Measurements from ENCODE around the gene WNK1.
A peak's percentile ranks its signal among the peaks of the same experiment; 100 is the strongest.
"Not testable (repeated sequence)": the region's sequence is repeated elsewhere in the genome, so short reads cannot be mapped to it uniquely, and the experiment has no call there.

Gene WNK1

DNA sequence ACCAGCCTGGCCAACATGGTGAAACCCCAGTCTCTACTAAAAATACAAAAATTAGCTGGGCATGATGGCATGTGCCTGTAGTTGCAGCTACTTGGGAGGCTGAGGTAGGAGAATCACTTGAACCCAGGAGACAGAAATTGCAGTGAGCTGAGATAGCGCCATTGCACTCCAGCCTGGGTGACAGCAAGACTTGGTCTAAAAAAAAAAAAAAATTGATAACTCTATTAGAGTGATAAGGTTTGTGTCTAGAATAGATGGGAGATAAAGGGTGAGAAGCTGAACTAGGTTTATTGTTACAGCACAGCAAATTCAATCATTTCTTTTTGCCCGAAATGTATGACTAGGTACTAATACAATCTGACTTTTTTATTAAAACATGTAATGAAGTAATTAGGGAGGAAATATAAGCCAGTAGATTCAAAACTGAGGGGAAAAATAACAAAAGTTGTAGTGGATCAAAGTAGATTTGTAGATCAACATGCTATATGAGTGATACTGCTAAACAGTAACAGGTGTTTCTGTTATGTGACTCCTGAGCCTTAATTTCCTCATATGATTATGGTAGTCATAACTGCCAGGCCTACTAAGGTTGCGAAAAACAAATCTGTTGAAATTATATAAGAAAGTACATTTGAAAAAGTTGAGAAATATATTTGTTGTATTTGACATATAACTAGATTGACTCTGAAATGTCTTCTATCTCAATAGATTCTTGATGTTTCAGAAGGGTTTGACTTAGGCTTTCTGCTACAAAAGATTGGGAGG, 83.6 kb downstream of the WNK1 start:
- Mint-ChIP-seq H3K9me3 (no peaks in the 10 kb centered on the region), H3K4me1 (peaks cover 9 to 11% of the 10 kb centered on the region in 2 donors), H3K4me3 (no peak overlapping the region), H3K27ac (no peak overlapping the region), H3K27me3 (no peaks in the 10 kb centered on the region), H3K36me3 (peaks cover 13 to 33% of the 10 kb centered on the region in 2 donors)
- no peak for DNase-seq
- no peak for ATAC-seq (replicated peaks)

DNA sequence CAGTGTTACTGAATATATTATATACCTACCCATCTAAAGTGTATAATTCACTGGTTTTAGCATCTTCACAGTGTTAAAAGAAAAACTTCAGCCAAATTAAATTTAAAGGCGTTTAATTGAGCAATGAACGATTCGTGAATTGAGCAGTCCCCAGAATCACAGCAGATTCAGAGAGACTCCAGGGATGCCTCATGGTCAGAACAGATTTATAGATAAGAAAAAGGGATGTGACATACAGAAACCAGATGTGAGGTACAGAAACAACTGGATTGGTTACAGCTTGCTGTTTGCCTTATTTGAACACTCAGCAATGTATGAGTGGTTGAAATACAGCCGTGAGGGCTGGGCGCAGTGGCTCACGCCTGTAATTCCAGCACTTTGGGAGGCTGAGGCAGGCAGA, 84.6 kb downstream of the WNK1 start:
- Mint-ChIP-seq H3K4me3 (no peak overlapping the region), H3K36me3 (peaks cover 13 to 37% of the 10 kb centered on the region in 2 donors), H3K27me3 (no peaks in the 10 kb centered on the region), H3K9me3 (no peaks in the 10 kb centered on the region), H3K4me1 (peaks cover 17 to 18% of the 10 kb centered on the region in 2 donors), H3K27ac (no peak overlapping the region)
- ATAC-seq (replicated peaks) = no peak
- DNase-seq = no peak

DNA sequence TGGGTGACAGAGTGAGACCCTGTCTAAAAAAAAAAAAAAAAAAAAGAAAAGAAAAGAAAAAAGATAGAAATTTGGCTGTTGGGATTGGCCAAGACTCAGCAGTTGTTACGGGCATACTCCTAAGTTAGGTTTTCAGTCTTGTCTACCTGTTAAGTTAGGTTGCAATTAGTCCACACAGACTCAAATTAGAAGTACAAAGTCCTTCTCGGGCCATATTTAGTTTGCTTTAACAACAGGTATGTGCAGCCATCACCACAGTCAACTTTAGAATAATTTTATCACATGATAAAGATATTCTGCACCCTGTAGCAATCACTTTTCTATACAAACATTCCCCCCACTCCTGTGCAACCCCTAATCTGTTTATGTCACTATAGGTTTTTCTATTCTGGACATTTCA, 85.2 kb downstream of the WNK1 start:
- Mint-ChIP-seq H3K4me3 (no peak overlapping the region), H3K27ac (no peak overlapping the region), H3K36me3 (peaks cover 15 to 37% of the 10 kb centered on the region in 2 donors), H3K9me3 (no peaks in the 10 kb centered on the region), H3K27me3 (no peaks in the 10 kb centered on the region), H3K4me1 (peaks cover 20 to 22% of the 10 kb centered on the region in 2 donors)
- no peak for DNase-seq
- ATAC-seq (replicated peaks) = no peak

DNA sequence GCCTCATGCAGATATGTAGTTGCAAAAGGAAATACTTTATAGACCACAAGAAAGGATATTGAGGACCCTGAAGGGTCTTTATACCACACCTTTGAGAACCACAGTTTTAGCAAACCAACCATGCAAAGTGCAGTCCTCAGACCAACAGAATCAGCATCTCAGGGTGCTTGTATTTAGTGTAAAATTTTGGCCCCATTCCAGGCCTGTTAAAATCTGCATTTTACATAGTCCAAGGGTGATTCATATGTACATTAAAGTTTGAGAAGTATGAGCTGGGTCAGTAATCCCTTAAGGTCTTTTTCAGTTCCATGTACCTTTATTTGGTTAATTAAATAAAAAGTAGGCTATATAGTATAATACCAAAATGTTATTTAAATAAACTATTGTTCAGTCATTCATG, 91.2 kb downstream of the WNK1 start:
- no peak overlapping the region for H3K27ac Mint-ChIP-seq

DNA sequence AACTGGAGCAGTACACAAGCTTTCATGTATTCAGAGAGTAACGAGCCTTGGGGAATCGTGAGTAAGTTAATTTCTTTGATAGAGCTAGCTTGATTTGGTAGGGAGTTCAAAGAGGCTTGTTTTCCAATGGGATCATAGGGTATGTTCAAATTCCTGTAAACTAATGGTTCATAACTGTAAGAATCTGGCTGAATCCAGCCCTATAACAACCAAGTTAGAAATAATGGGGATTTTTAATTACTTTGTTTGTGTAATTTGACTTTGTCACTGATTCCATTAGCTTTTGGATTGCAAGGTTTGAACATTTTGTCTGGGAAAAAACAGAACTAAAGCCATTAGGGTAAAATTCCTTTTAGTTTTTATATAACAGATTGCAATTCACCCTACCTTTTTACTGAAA, 94.0 kb downstream of the WNK1 start:
- H3K9me3 Mint-ChIP-seq = no peaks in the 10 kb centered on the region
- H3K4me3 Mint-ChIP-seq = no peak overlapping the region
- peaks cover 28 to 44% of the 10 kb centered on the region in 2 donors for H3K4me1 Mint-ChIP-seq
- peaks cover 10 to 31% of the 10 kb centered on the region in 2 donors for H3K36me3 Mint-ChIP-seq
- no peaks in the 10 kb centered on the region for H3K27me3 Mint-ChIP-seq
- no peak for ATAC-seq (replicated peaks)
- no peak overlapping the region for H3K27ac Mint-ChIP-seq
- no peak for DNase-seq

More for the DNA sequence above, 91.2 kb downstream of the WNK1 start:
- ATAC-seq (replicated peaks) (no peak), DNase-seq (no peak)
- Mint-ChIP-seq H3K4me3 (no peak overlapping the region), H3K27me3 (no peaks in the 10 kb centered on the region), H3K4me1 (peaks cover 27 to 39% of the 10 kb centered on the region in 2 donors), H3K9me3 (no peaks in the 10 kb centered on the region), H3K36me3 (peaks cover 3 to 28% of the 10 kb centered on the region in 2 donors)

DNA sequence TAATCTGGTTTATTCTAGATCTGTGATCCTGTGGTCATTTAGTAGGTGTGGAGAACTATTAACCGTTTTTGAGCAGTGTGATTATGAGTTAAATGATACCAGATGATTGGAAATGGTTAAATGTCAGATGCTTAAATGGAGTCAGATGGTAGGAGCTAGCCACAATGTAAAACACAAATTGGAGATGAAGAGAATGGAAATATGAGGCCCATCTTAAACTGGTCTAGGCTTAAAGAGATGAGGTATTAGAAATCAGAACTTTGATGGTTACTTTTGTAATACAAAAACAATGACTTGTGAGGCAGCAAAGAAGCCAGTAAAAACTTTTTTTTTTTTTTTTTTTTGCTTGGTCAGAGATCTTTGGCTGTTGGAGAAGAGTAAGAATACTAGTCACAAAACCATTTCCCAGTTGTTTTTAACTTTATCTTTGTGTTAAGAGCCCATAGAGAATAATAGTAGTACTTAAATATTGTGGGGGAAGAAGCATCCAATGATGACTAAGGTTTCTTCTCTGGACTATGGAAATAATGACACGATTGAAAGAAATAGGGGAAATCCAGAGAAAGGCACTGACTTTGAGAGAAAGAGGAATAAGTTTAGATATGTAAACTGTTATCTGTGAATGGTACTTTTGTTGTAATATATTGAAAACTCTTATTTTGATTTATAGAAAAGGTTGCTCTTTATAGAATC, 95.9 kb downstream of the WNK1 start:
- Mint-ChIP-seq H3K4me1 (peaks cover 20 to 34% of the 10 kb centered on the region in 2 donors), H3K4me3 (peak overlapping the region in 1 of 2 donors; percentile 1), H3K27me3 (no peaks in the 10 kb centered on the region), H3K27ac (peak overlapping the region; percentile 60), H3K36me3 (peaks cover 7 to 23% of the 10 kb centered on the region in 2 donors), H3K9me3 (no peaks in the 10 kb centered on the region)
- peak; percentile 85 to 95 for ATAC-seq (replicated peaks)
- DNase-seq = no peak

DNA sequence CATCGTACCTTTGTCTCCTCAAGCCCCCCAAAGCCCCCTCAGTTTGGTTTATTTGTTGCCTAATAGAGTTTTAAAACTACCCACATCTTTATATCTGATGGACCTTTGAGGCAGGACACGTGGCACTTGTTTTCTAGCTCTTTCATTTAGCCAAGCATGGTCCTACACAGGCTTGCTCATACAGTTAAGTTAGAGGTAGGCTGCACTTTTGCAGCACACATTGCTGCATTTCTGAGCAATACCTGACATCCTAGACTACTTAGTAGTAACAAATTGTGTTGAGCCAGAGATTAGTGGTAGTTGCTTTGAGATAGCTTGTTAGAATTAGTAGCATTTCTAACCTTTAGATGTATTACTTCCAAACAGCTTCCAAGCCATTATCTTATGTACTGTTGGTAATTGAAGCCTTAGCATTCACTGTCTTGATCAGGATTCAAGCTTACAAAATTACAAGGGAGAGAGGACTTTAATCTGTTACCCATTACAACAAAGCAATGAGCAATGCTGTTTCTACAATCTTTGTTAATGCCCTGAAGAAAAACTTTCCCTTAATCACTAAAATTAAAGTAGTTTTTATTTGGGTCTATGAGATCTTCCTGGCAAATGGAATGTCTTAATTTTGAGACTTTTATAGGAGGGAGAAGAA, 96.6 kb downstream of the WNK1 start:
- no peak for DNase-seq
- peak overlapping the region; percentile 60 for H3K27ac Mint-ChIP-seq
- peaks cover 20 to 34% of the 10 kb centered on the region in 2 donors for H3K4me1 Mint-ChIP-seq
- peaks cover 7 to 23% of the 10 kb centered on the region in 2 donors for H3K36me3 Mint-ChIP-seq
- H3K4me3 Mint-ChIP-seq = no peak overlapping the region
- ATAC-seq (replicated peaks) = peak; percentile 52 to 57
- no peaks in the 10 kb centered on the region for H3K9me3 Mint-ChIP-seq
- no peaks in the 10 kb centered on the region for H3K27me3 Mint-ChIP-seq

DNA sequence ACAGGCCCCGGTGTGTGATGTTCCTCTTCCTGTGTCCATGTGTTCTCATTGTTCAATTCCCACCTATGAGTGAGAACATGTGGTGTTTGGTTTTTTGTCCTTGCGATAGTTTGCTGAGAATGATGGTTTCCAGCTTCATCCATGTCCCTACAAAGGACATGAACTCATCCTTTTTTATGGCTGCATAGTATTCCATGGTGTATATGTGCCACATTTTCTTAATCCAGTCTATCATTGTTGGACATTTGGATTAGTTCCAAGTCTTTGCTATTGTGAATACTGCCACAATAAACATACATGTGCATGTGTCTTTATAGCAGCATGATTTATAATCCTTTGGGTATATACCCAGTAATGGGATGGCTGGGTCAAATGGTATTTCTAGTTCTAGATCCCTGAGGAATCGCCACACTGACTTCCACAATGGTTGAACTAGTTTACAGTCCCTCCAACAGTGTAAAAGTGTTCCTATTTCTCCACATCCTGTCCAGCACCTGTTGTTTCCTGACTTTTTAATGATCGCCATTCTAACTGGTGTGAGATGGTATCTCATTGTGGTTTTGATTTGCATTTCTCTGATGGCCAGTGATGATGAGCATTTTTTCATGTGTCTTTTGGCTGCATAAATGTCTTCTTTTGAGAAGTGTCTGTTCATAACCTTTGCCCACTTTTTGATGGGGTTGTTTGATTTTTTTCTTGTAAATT, 97.5 kb downstream of the WNK1 start:
- H3K4me3 Mint-ChIP-seq; H3K9me3 Mint-ChIP-seq; DNase-seq; ATAC-seq (replicated peaks); H3K27me3 Mint-ChIP-seq; H3K27ac Mint-ChIP-seq: not testable (repeated sequence)
- H3K4me1 Mint-ChIP-seq = peaks cover 20 to 34% of the 10 kb centered on the region in 2 donors
- H3K36me3 Mint-ChIP-seq = peaks cover 7 to 17% of the 10 kb centered on the region in 2 donors

DNA sequence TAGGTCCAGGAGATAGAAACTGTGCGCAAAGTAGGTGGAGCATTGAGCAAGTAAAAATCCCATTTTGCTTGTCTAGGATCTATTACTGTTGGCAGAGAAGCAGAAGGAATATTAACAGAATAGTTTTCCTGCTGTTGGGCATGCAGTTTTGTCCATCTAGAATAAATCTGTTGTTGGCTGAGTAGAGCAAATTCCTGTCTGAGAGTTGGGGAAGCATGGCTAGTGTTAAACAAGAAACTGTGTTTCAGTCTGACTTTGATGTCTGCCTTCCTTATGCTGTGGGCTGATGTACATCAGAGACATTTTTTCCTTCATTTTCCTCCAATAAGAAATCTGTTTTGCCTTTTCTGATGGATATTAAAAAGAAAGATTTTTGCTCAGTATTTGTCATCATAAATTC, 99.0 kb downstream of the WNK1 start:
- no peaks in the 10 kb centered on the region for H3K9me3 Mint-ChIP-seq
- no peak overlapping the region for H3K4me3 Mint-ChIP-seq
- ATAC-seq (replicated peaks) (no peak), DNase-seq (no peak)
- H3K36me3 Mint-ChIP-seq = peaks cover 7 to 14% of the 10 kb centered on the region in 2 donors
- H3K27ac Mint-ChIP-seq = no peak overlapping the region
- H3K27me3 Mint-ChIP-seq = no peaks in the 10 kb centered on the region
- H3K4me1 Mint-ChIP-seq = peaks cover 18 to 34% of the 10 kb centered on the region in 2 donors

DNA sequence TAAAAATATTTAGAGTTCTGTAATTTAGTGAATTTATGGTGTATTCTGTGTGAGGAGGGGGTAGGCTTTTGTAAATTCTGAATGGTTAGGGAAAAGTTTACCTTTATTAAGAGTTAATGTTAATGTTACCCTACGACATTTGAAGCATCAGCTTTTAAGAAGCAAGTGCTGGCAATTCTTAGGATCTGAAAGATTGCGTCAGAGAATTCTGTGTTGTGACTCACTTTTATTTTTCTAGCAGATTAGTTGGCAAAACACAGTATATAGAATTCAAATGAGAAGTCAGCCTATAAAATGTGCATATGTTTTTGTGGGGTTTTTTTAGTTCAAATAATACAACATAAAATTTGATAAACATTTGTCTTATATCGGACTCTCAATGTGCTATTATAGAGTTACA, 99.5 kb downstream of the WNK1 start:
- Mint-ChIP-seq H3K4me1 (peaks cover 18 to 34% of the 10 kb centered on the region in 2 donors), H3K36me3 (peaks cover 7 to 13% of the 10 kb centered on the region in 2 donors), H3K4me3 (no peak overlapping the region), H3K27me3 (no peaks in the 10 kb centered on the region), H3K9me3 (no peaks in the 10 kb centered on the region), H3K27ac (no peak overlapping the region)
- DNase-seq (no peak), ATAC-seq (replicated peaks) (no peak)

DNA sequence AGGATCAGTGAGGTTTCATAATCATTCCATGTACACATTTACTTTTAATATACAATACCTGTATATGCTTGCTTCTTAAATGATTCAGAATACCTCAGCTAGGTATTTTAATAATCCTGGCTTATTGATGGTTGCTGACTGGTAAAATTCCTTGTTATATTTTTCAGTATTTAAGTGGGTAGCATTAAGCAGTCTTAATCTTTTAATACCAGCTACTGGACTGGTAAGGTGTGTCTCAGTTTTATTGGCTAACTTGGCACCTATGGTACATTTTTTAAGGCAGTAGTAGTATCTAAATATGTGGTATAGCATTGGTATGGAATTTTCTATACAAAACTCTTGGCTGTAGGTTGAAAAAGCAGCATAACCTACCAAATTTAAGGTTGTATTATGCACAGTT, 100.5 kb downstream of the WNK1 start:
- peaks cover 17 to 33% of the 10 kb centered on the region in 2 donors for H3K4me1 Mint-ChIP-seq
- H3K27me3 Mint-ChIP-seq = no peaks in the 10 kb centered on the region
- peaks cover 11 to 17% of the 10 kb centered on the region in 2 donors for H3K36me3 Mint-ChIP-seq
- H3K4me3 Mint-ChIP-seq = no peak overlapping the region
- ATAC-seq (replicated peaks) = no peak
- DNase-seq = no peak
- no peak overlapping the region for H3K27ac Mint-ChIP-seq
- no peaks in the 10 kb centered on the region for H3K9me3 Mint-ChIP-seq

DNA sequence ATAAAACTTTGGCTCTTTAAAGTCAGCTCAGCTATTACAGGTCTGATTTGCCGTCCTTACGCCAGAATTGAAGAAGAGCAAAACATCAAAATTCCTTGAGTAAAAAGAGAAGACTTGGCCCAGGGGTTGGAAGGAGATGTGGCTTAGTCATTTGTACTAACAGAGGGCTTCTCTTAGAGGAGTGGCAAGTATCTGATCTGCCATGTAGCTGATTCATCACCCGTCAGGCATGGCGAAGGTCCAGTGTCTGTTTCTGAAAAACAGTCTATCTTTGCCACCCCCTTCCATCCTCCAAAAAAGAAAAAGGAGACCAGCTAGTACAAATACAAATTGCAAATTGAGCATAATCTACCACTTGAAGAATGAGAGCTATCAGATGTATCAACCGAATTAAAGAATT, 105.2 kb downstream of the WNK1 start:
- ATAC-seq (replicated peaks) = no peak
- Mint-ChIP-seq H3K36me3 (peaks cover 18 to 24% of the 10 kb centered on the region in 2 donors), H3K9me3 (no peaks in the 10 kb centered on the region), H3K4me3 (no peak overlapping the region), H3K4me1 (peaks cover 2 to 7% of the 10 kb centered on the region in 2 donors), H3K27me3 (no peaks in the 10 kb centered on the region), H3K27ac (no peak overlapping the region)
- DNase-seq = no peak

DNA sequence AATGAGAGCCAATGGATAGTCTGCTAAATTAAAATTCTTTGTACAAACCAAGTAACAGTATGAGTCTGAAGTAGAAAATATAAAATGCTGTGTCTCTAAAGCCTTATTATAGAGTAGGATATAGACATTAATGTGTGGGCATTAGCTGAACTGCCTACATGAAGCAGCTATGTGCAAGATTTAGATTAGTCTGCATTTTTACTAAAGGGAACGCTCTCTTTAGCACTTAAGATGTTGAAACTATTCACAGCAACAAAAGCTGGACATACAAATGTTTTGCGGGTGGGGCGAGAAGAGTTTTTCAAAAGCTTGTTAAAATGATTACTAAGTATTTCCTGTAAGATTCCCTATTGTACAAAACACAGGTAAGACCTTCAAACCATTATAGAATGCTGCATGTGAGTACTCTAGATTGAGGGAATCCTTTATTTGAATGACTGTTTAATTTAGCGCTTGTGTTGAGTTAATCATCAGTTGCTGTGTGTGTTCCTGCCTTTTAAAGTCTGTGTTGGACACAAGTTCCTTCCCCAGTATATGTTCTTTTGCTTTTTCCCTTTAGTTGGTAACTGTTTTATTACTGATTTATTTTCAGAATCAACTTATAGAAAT, 110.0 kb downstream of the WNK1 start:
- peaks cover 24 to 31% of the 10 kb centered on the region in 2 donors for H3K36me3 Mint-ChIP-seq
- H3K27ac Mint-ChIP-seq = no peak overlapping the region
- H3K27me3 Mint-ChIP-seq = no peaks in the 10 kb centered on the region
- peaks cover 4 to 5% of the 10 kb centered on the region in 2 donors for H3K4me1 Mint-ChIP-seq
- DNase-seq = no peak
- H3K9me3 Mint-ChIP-seq = no peaks in the 10 kb centered on the region
- ATAC-seq (replicated peaks) = no peak
- H3K4me3 Mint-ChIP-seq = no peak overlapping the region

DNA sequence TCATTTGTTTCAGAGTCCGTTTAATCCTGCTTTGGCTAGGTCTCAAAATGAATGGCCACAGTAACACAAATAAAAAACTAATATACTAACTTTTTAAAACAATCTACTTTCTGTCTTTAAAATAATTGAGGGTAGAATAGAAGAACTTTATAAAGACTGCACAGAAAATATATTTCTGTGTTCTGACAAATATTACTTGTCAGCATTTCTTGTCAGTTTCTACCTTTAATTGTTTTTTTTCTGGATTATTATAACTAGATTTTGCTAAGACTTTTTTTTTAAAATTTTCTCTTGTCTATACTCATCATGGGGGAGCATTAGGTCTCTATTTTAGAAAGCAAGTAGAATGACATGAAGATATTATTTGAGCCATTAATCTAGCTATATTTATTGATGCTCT, 110.9 kb downstream of the WNK1 start:
- H3K36me3 Mint-ChIP-seq = peaks cover 22 to 29% of the 10 kb centered on the region in 2 donors

More for the DNA sequence above, 110.9 kb downstream of the WNK1 start:
- DNase-seq (no peak), ATAC-seq (replicated peaks) (no peak)
- Mint-ChIP-seq H3K4me1 (peaks cover 0 to 2% of the 10 kb centered on the region in 2 donors), H3K27me3 (no peaks in the 10 kb centered on the region), H3K27ac (no peak overlapping the region), H3K9me3 (no peaks in the 10 kb centered on the region), H3K4me3 (no peak overlapping the region)

Data from stimulated activated naive B cell treated with anti-CD40 and anti-IgM and Interleukin-4, amounts not matched to agents 10 μg/mL and 1 μg/mL and 100 μg/mL, for 72 hours (primary cell).